OCI-LY1 (cell line): Measurements from ENCODE around the gene FANCD2OS.
A peak's percentile ranks its signal among the peaks of the same experiment; 100 is the strongest.
"Not testable (repeated sequence)": the region's sequence is repeated elsewhere in the genome, so short reads cannot be mapped to it uniquely, and the experiment has no call there.

ENCODE experiments used
- H2AFZ ChIP-seq: fragments of 200-600 bp; sonication (generic), shearing (Covaris generic); 2 replicates; pipeline ENCODE4 v1.6.0; 2014; ENCODE audit warnings: antibody characterized with exemption, mild to moderate bottlenecking, low read length
- H3F3A ChIP-seq: fragments of 200-600 bp; sonication (generic), shearing (Covaris generic); 2 replicates; pipeline ENCODE4 v1.6.0; 2014; ENCODE audit warnings: mild to moderate bottlenecking, antibody characterized with exemption, low read length, moderate library complexity; ENCODE audit not compliant: insufficient read depth
- H3K27ac ChIP-seq: fragments of 200-600 bp; sonication (generic); 2 replicates; pipeline ENCODE4 v1.5.1; 2014; ENCODE audit warnings: low read length, mixed run types, mild to moderate bottlenecking, low read depth; ENCODE audit not compliant: poor library complexity, severe bottlenecking
- H3K27me3 ChIP-seq: fragments of 200-600 bp; sonication (generic); 2 replicates; pipeline ENCODE4 v1.6.0; 2014; ENCODE audit warnings: antibody characterized with exemption, mild to moderate bottlenecking, low read length, moderate library complexity; ENCODE audit not compliant: insufficient read depth
- H3K36me3 ChIP-seq: fragments of 200-600 bp; sonication (generic); 2 replicates; pipeline ENCODE4 v1.6.1; 2014; ENCODE audit warnings: mild to moderate bottlenecking, antibody characterized with exemption, low read length, moderate library complexity, mixed read lengths; ENCODE audit not compliant: insufficient read depth
- H3K4me1 ChIP-seq: fragments of 200-600 bp; sonication (generic); 2 replicates; pipeline ENCODE4 v1.5.1; 2014; ENCODE audit warnings: mild to moderate bottlenecking, low read length, moderate library complexity; ENCODE audit not compliant: insufficient read depth, severe bottlenecking
- H3K4me2 ChIP-seq: fragments of 200-600 bp; sonication (generic), shearing (Covaris generic); 2 replicates; pipeline ENCODE4 v1.6.1; 2014; ENCODE audit warnings: low read length
- H3K4me3 ChIP-seq: fragments of 200-600 bp; sonication (generic); 2 replicates; pipeline ENCODE4 v1.5.1; 2014; ENCODE audit warnings: low read length, low read depth, mild to moderate bottlenecking, mixed read lengths; ENCODE audit not compliant: poor library complexity, severe bottlenecking
- H3K79me2 ChIP-seq: fragments of 200-600 bp; shearing (Covaris generic); 2 replicates; pipeline ENCODE4 v1.6.1; 2016; ENCODE audit warnings: mixed run types, low read length, mixed read lengths; ENCODE audit not compliant: insufficient read depth
- H3K9ac ChIP-seq: fragments of 200-600 bp; sonication (generic), shearing (Covaris generic); 2 replicates; pipeline ENCODE4 v1.6.1; 2014; ENCODE audit warnings: mild to moderate bottlenecking, low read length, mixed read lengths
- H3K9me2 ChIP-seq: fragments of 200-600 bp; sonication (generic), shearing (Covaris generic); 2 replicates; pipeline ENCODE4 v1.6.1; 2014; ENCODE audit warnings: low read depth, mild to moderate bottlenecking, low read length, mixed read lengths
- H3K9me3 ChIP-seq: fragments of 200-600 bp; shearing (Covaris generic); 2 replicates; pipeline ENCODE4 v1.6.1; 2014; ENCODE audit warnings: low read length, mixed read lengths
- H4K20me1 ChIP-seq: fragments of 200-600 bp; sonication (generic), shearing (Covaris generic); 2 replicates; pipeline ENCODE4 v1.6.0; 2016; ENCODE audit warnings: mild to moderate bottlenecking, low read length; ENCODE audit not compliant: insufficient read depth
- EZH2 ChIP-seq: fragments of 200-600 bp; sonication (generic), shearing (Covaris generic); IDR thresholded peaks from 2 replicates; pipeline ENCODE4 v1.8.0; 2017; ENCODE audit warnings: borderline replicate concordance, mixed run types, mild to moderate bottlenecking, antibody characterized with exemption, low read length, moderate library complexity, mixed read lengths
- TF ChIP-seq, protein P1 (sequence below): fragments of 200-600 bp; sonication (generic), shearing (Covaris generic); IDR thresholded peaks from 2 replicates; pipeline ENCODE4 v1.5.1; 2017; ENCODE audit warnings: mild to moderate bottlenecking, antibody characterized with exemption, low read length, moderate library complexity, mixed read lengths

Gene FANCD2OS

DNA sequence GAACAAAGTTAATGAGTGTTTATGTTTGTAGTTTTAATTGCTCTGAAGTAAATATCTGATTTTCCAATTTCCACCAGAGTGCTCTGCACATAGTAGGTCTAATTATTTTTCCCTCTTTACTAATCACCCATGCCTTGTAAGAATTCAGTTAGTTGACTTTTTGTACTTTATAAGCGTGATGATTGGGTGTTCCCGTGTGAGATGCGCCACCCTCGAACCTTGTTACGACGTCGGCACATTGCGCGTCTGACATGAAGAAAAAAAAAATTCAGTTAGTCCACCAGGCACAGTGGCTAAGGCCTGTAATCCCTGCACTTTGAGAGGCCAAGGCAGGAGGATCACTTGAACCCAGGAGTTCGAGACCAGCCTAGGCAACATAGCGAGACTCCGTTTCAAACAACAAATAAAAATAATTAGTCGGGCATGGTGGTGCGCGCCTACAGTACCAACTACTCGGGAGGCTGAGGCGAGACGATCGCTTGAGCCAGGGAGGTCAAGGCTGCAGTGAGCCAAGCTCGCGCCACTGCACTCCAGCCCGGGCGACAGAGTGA lies 33.0 kb upstream of the FANCD2OS start:
- peak overlapping the region; percentile 100 for H3K4me3 ChIP-seq
- H3K27me3 ChIP-seq, result no peaks in the 10 kb centered on the region
- H4K20me1 ChIP-seq, result no peaks in the 10 kb centered on the region
- H3K79me2 ChIP-seq, result peaks cover 38% of the 10 kb centered on the region
- no peak for TF ChIP-seq EZH2
- TF ChIP-seq, protein P1, sequence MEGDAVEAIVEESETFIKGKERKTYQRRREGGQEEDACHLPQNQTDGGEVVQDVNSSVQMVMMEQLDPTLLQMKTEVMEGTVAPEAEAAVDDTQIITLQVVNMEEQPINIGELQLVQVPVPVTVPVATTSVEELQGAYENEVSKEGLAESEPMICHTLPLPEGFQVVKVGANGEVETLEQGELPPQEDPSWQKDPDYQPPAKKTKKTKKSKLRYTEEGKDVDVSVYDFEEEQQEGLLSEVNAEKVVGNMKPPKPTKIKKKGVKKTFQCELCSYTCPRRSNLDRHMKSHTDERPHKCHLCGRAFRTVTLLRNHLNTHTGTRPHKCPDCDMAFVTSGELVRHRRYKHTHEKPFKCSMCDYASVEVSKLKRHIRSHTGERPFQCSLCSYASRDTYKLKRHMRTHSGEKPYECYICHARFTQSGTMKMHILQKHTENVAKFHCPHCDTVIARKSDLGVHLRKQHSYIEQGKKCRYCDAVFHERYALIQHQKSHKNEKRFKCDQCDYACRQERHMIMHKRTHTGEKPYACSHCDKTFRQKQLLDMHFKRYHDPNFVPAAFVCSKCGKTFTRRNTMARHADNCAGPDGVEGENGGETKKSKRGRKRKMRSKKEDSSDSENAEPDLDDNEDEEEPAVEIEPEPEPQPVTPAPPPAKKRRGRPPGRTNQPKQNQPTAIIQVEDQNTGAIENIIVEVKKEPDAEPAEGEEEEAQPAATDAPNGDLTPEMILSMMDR, result no peak
- H3K9me2 ChIP-seq, result no peaks in the 10 kb centered on the region
- H3K36me3 ChIP-seq, result peaks cover 33% of the 10 kb centered on the region
- H3K9me3 ChIP-seq, result no peaks in the 10 kb centered on the region
- peak overlapping the region; percentile 75; the same call in 1 of the 2 replicates for H3K9ac ChIP-seq
- H3K4me1 ChIP-seq, result peaks cover 34% of the 10 kb centered on the region
- H3K27ac ChIP-seq, result peak overlapping the region; percentile 60
- H3F3A ChIP-seq, result no peaks in the 10 kb centered on the region
- peak overlapping the region; percentile 83 for H3K4me2 ChIP-seq
- peak overlapping the region; percentile 72 for H2AFZ ChIP-seq

- no peaks in the 10 kb centered on the region for H3K9me2 ChIP-seq
- peaks cover 4% of the 10 kb centered on the region for H3K4me1 ChIP-seq
- no peaks in the 10 kb centered on the region for H3F3A ChIP-seq
- H3K27me3 ChIP-seq, result no peaks in the 10 kb centered on the region
- H3K4me2 ChIP-seq, result no peak overlapping the region
- H3K9me3 ChIP-seq, result no peaks in the 10 kb centered on the region
- H2AFZ ChIP-seq, result no peak overlapping the region
- no peak for TF ChIP-seq EZH2
- TF ChIP-seq, protein P1, result no peak
- no peak overlapping the region for H3K27ac ChIP-seq
- H3K36me3 ChIP-seq, result no peaks in the 10 kb centered on the region
- no peak overlapping the region for H3K9ac ChIP-seq
- H3K4me3 ChIP-seq, result no peak overlapping the region
- H3K79me2 ChIP-seq, result no peaks in the 10 kb centered on the region
- H4K20me1 ChIP-seq, result no peaks in the 10 kb centered on the region
Measured at GRCh38 chr3:10137178-10137577, 29.1 kb upstream of the FANCD2OS start.

GRCh38 chr3:10136426-10137005 lies 28.5 kb upstream of the FANCD2OS start:
- H3K4me2 ChIP-seq, result no peak overlapping the region
- peaks cover 4% of the 10 kb centered on the region for H3K4me1 ChIP-seq

DNA sequence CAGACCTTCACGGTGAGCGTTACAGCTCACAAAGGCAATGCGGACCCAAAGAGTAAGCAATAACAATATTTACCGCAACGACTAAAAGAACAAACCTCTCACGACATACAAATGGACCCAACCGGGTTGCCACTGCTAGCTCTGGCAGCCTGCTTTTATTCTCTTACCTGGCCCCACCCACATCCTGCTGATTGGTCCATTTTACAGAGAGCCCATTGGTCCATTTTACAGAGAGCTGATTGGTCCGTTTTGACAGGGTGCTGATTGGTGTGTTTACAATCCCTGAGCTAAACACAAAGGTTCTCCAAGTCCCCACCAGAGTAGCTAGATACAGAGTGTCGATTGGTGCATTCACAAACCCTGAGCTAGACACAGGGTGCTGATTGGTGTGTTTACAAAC lies 27.8 kb upstream of the FANCD2OS start:
- not testable (repeated sequence) for H3K9me2 ChIP-seq, H2AFZ ChIP-seq, H3K9ac ChIP-seq, H4K20me1 ChIP-seq, H3K4me1 ChIP-seq, H3K79me2 ChIP-seq, H3K36me3 ChIP-seq, H3K4me3 ChIP-seq, H3K27me3 ChIP-seq, H3K9me3 ChIP-seq, H3K4me2 ChIP-seq, H3F3A ChIP-seq, H3K27ac ChIP-seq

More at GRCh38 chr3:10136426-10137005, 28.5 kb upstream of the FANCD2OS start:
- Histone ChIP-seq H3K9me2 (no peaks in the 10 kb centered on the region), H3K9ac (no peak overlapping the region), H2AFZ (no peak overlapping the region), H3K27me3 (no peaks in the 10 kb centered on the region), H3K79me2 (no peaks in the 10 kb centered on the region), H3F3A (no peaks in the 10 kb centered on the region), H3K27ac (no peak overlapping the region), H3K9me3 (no peaks in the 10 kb centered on the region), H3K4me3 (no peak overlapping the region), H4K20me1 (no peaks in the 10 kb centered on the region), H3K36me3 (no peaks in the 10 kb centered on the region)
- TF ChIP-seq, protein P1, result no peak
- TF ChIP-seq EZH2, result no peak
